ENCODE measurements around the gene CAPN15.

The CAPN15 gene

DNA sequence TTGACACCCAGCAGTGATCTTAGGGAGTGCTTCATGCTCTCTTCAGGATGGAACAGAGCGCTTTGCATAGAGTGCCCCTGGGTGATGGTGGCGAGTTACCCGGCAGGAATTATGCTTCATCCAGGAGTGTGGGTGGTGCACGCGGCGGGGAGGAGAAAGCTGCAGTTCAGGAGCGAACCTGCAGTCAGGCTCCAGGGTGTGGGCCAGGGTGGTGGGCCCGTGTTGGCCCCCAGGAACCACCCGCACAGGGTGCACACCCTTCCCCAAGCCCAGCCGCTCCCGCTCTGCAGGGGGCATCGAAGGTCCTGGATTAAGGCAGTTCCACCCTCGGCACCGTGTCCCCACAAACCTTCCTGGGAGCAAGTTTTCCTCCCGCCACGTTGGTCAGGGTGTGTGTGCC lies 66.3 kb downstream of the CAPN15 start:
- TF ChIP-seq FOXM1 (IDR thresholded peaks at IDR 0.05; ENCODE audit: borderline replicate concordance, low read depth) (no peak), TEAD4 (IDR thresholded peaks at IDR 0.05) (no peak), RAD21 (IDR thresholded peaks at IDR 0.05; ENCODE audit: low read depth) (no peak), EGR1 (IDR thresholded peaks at IDR 0.05) (no peak), EP300 (IDR thresholded peaks at IDR 0.05; ENCODE audit: borderline replicate concordance) (no peak)
- TF ChIP-seq, protein P1, sequence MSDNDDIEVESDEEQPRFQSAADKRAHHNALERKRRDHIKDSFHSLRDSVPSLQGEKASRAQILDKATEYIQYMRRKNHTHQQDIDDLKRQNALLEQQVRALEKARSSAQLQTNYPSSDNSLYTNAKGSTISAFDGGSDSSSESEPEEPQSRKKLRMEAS (IDR thresholded peaks at IDR 0.05) = no peak; the same call in 1 of the 2 replicates
- TF ChIP-seq, protein P2, sequence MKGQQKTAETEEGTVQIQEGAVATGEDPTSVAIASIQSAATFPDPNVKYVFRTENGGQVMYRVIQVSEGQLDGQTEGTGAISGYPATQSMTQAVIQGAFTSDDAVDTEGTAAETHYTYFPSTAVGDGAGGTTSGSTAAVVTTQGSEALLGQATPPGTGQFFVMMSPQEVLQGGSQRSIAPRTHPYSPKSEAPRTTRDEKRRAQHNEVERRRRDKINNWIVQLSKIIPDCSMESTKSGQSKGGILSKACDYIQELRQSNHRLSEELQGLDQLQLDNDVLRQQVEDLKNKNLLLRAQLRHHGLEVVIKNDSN (IDR thresholded peaks at IDR 0.05) = no peak

DNA sequence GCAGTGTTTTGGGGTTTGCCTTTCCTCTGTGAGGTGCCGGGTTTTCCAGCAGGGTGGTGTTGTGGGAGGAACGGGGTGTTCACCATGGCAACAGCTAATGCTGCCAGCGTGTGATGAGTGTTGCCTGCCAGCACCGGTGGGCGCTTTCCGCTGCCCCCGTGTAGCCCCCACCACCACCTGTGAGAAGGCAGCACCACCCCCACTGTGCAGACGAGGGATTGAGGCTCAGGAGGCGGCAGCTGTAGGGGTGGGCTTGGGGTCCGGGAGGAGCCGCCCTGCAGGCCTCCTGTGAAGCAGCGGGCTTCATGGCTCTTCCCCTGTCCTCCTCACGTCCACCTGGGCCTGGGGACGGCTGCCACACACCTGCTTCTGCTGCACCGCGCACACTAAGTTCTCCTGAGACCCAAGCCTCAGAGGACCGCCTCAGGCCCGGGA lies 67.6 kb downstream of the CAPN15 start:
- no peak for TF ChIP-seq EP300 (IDR thresholded peaks at IDR 0.05; ENCODE audit: borderline replicate concordance)
- no peak for TF ChIP-seq CREB1 (IDR thresholded peaks at IDR 0.05; ENCODE audit: low read depth)
- TF ChIP-seq, protein P3, sequence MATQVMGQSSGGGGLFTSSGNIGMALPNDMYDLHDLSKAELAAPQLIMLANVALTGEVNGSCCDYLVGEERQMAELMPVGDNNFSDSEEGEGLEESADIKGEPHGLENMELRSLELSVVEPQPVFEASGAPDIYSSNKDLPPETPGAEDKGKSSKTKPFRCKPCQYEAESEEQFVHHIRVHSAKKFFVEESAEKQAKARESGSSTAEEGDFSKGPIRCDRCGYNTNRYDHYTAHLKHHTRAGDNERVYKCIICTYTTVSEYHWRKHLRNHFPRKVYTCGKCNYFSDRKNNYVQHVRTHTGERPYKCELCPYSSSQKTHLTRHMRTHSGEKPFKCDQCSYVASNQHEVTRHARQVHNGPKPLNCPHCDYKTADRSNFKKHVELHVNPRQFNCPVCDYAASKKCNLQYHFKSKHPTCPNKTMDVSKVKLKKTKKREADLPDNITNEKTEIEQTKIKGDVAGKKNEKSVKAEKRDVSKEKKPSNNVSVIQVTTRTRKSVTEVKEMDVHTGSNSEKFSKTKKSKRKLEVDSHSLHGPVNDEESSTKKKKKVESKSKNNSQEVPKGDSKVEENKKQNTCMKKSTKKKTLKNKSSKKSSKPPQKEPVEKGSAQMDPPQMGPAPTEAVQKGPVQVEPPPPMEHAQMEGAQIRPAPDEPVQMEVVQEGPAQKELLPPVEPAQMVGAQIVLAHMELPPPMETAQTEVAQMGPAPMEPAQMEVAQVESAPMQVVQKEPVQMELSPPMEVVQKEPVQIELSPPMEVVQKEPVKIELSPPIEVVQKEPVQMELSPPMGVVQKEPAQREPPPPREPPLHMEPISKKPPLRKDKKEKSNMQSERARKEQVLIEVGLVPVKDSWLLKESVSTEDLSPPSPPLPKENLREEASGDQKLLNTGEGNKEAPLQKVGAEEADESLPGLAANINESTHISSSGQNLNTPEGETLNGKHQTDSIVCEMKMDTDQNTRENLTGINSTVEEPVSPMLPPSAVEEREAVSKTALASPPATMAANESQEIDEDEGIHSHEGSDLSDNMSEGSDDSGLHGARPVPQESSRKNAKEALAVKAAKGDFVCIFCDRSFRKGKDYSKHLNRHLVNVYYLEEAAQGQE (IDR thresholded peaks at IDR 0.05; ENCODE audit: low read depth) = no peak
- no peak for TF ChIP-seq NFIC (IDR thresholded peaks at IDR 0.05)
- TF ChIP-seq TCF12 (IDR thresholded peaks at IDR 0.05; ENCODE audit: low read depth) = no peak
- no peak for TF ChIP-seq RAD21 (IDR thresholded peaks at IDR 0.05; ENCODE audit: low read depth)
- TF ChIP-seq EGR1 (IDR thresholded peaks at IDR 0.05) = no peak
- TF ChIP-seq, protein P1 (IDR thresholded peaks at IDR 0.05) = no peak
- no peak for TF ChIP-seq FOXM1 (IDR thresholded peaks at IDR 0.05; ENCODE audit: borderline replicate concordance, low read depth)
- TF ChIP-seq ZBTB7A (IDR thresholded peaks at IDR 0.05; ENCODE audit: low read depth) = no peak
- TF ChIP-seq CEBPB (IDR thresholded peaks at IDR 0.05) = no peak
- no peak for TF ChIP-seq TEAD4 (IDR thresholded peaks at IDR 0.05)
- TF ChIP-seq, protein P2 (IDR thresholded peaks at IDR 0.05) = no peak
- no peak for TF ChIP-seq TAF1 (IDR thresholded peaks at IDR 0.05; ENCODE audit: low read depth)
- TF ChIP-seq YY1 (IDR thresholded peaks at IDR 0.05; ENCODE audit: low read depth) = no peak

DNA sequence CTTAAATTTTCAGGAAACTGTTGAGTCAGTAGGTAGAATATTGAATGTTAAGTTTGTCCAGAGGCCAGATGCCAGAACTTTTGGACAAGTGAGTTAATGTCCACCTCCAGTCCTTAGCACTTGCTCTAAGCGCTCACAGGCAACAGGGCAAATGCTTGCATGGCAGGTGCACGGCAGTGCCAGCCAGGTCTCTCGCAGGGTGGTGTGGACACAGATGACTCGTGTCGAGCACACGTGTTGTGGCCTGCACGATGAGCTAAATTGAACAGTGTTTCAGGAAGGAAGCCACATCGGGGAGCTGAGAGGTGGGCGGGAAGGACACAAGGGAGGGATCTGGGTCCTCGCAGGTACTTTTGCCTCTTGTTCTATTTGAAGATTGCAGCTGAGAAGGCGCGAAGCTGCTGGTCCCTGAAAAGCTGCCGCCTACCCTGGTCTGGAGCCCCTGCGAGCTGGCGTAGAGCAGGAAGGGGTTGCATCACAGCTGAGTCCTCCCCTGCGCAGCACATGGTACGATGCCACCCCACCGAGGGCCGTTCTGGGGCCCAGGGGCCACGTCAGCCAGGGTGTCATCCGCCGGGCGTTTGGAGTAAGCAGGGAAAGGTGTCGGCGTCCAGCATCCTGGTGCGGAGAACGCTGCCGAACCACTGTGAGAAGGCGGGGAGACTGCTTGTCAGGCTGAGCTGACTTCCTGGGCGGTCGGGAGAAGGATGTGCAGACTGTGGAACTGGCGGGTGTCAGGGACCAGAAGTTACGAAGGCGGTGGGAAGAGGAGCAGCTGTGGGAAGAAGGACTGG lies 68.6 kb downstream of the CAPN15 start:
- TF ChIP-seq, protein P1 (IDR thresholded peaks at IDR 0.05) = no peak
- TF ChIP-seq CREB1 (IDR thresholded peaks at IDR 0.05; ENCODE audit: low read depth) (no peak), TAF1 (IDR thresholded peaks at IDR 0.05; ENCODE audit: low read depth) (no peak), YY1 (IDR thresholded peaks at IDR 0.05; ENCODE audit: low read depth) (no peak), NFIC (IDR thresholded peaks at IDR 0.05) (no peak), EGR1 (IDR thresholded peaks at IDR 0.05) (no peak), TCF12 (IDR thresholded peaks at IDR 0.05; ENCODE audit: low read depth) (no peak)
- TF ChIP-seq, protein P3 (IDR thresholded peaks at IDR 0.05; ENCODE audit: low read depth) = no peak

DNA sequence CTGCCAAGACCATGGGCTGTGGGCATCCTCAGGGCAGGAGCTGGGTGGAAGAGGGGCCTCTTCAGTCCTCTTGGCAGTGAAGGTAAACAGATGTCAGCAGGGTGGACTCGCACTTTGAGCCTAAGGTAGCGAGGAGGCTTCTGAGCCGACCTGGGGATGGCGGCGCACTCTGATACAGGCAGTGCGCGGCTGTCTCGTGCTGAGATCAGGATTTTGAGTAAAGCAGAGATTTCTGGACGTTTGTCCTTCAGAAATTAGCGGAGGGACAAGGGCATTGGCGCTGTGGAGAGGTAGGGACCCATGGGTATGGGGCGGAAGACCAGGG lies 69.2 kb downstream of the CAPN15 start:
- no peak for TF ChIP-seq CREB1 (IDR thresholded peaks at IDR 0.05; ENCODE audit: low read depth)
- no peak for TF ChIP-seq FOXM1 (IDR thresholded peaks at IDR 0.05; ENCODE audit: borderline replicate concordance, low read depth)
- TF ChIP-seq, protein P3 (IDR thresholded peaks at IDR 0.05; ENCODE audit: low read depth) = no peak
- no peak for TF ChIP-seq RAD21 (IDR thresholded peaks at IDR 0.05; ENCODE audit: low read depth)
- no peak for TF ChIP-seq TCF12 (IDR thresholded peaks at IDR 0.05; ENCODE audit: low read depth)
- TF ChIP-seq, protein P1 (IDR thresholded peaks at IDR 0.05) = no peak
- TF ChIP-seq EGR1 (IDR thresholded peaks at IDR 0.05) = no peak
- TF ChIP-seq NFIC (IDR thresholded peaks at IDR 0.05) = no peak
- TF ChIP-seq ZBTB7A (IDR thresholded peaks at IDR 0.05; ENCODE audit: low read depth) = no peak
- no peak for TF ChIP-seq YY1 (IDR thresholded peaks at IDR 0.05; ENCODE audit: low read depth)
- TF ChIP-seq CEBPB (IDR thresholded peaks at IDR 0.05) = no peak
- no peak for TF ChIP-seq TEAD4 (IDR thresholded peaks at IDR 0.05)
- TF ChIP-seq EP300 (IDR thresholded peaks at IDR 0.05; ENCODE audit: borderline replicate concordance) = no peak
- TF ChIP-seq TAF1 (IDR thresholded peaks at IDR 0.05; ENCODE audit: low read depth) = no peak

All from Ishikawa (cell line).